HepG2 (cell line): Measurements from ENCODE around the gene CIAO2B. TPM values are rescaled to one million over a fixed set of nuclear protein-coding genes. Genes with fewer than 3 reads are reported as not detected.

Experiments
- ATAC-seq: fragments of 200-7000 bp; cut with Tn5 transposase; 3 replicates; pipeline ENCODE4 v1.9.1; 2020; ENCODE audit warnings: mild to moderate bottlenecking, moderate library complexity
- BruUV-seq: library from RNA; stranded (reverse); fragments of 400-500 nt; replicated peaks from 2 replicates; lab custom pipeline; 2021; lab: Mats Ljungman, UMichigan
- CTCF ChIA-PET: fragments of 300-600 bp; formaldehyde crosslinking; extraction: SDS; loops from one replicate; lab custom pipeline; 2021; ENCODE audit warnings: low total read pairs, inconsistent platforms, low intra/inter-chr PET ratio; lab: Yijun Ruan, JAX
- POLR2A ChIA-PET: fragments of 350-600 bp; sonication (Branson Sonifier 250); formaldehyde crosslinking; loops from one replicate; lab custom pipeline; 2020; ENCODE audit warnings: antibody characterized with exemption, inconsistent platforms; lab: Yijun Ruan, JAX
- DNase-seq: peaks from one replicate; pipeline ENCODE4 v3.0.0-alpha.2; 2015; ENCODE audit warnings: low spot score
- FAIRE-seq: peaks from 3 replicates; lab custom pipeline; 2011; peaks lifted over from hg19 to GRCh38; lab: Jason Lieb, UNC
- H2AFZ ChIP-seq: one replicate; pipeline ENCODE4 v1.6.1; 2011; ENCODE audit warnings: low read length, inconsistent platforms
- H3K27ac ChIP-seq: fragments of 300-600 bp; 3 replicates; pipeline ENCODE4 v1.8.0; 2011; ENCODE audit warnings: mixed run types, mild to moderate bottlenecking, mixed read lengths, low read length, inconsistent platforms; ENCODE audit not compliant: insufficient read depth; ENCODE audit errors: extremely low read length
- H3K27me3 ChIP-seq, 2 experiments: fragments of 200-600 bp in 1 of 2; 2 replicates in 1 of 2; 3 replicates in 1 of 2; pipeline versions ENCODE4 v1.6.0 to v1.8.0; 2011; ENCODE audit warnings: low read length in 2 of 2, mild to moderate bottlenecking in 2 of 2, moderate library complexity in 2 of 2, inconsistent platforms in 1 of 2; ENCODE audit not compliant: insufficient read depth in 2 of 2, control insufficient read depth in 1 of 2
- H3K36me3 ChIP-seq, 2 experiments: fragments of 200-600 bp in 1 of 2; replicated peaks in 1 of 2; 2 replicates in 1 of 2; 3 replicates in 1 of 2; pipeline versions ENCODE4 v1.5.1 to v1.8.0; 2011; ENCODE audit warnings: low read length in 2 of 2, inconsistent platforms in 1 of 2; ENCODE audit not compliant: insufficient read depth in 2 of 2, control insufficient read depth in 1 of 2
- H3K4me1 ChIP-seq: 2 replicates; pipeline ENCODE4 v1.5.1; 2012; ENCODE audit warnings: low read length, inconsistent platforms; ENCODE audit not compliant: insufficient read depth
- H3K4me2 ChIP-seq: 2 replicates; pipeline ENCODE4 v1.6.0; 2011; ENCODE audit warnings: low read depth, low read length, inconsistent platforms
- H3K4me3 ChIP-seq, 3 experiments: fragments of 200-600 bp in 1 of 3; sonication (generic), shearing (Covaris generic) in 1 of 3; replicated peaks in 1 of 3; 2 replicates each; pipeline ENCODE4 v1.5.1; 2011 to 2016; ENCODE audit warnings: low read length in 3 of 3, inconsistent platforms in 2 of 3, low read depth in 2 of 3, mild to moderate bottlenecking in 2 of 3, control low read depth in 1 of 3, mixed read lengths in 1 of 3; ENCODE audit not compliant: insufficient read depth in 1 of 3
- H3K79me2 ChIP-seq: one replicate; pipeline ENCODE4 v1.6.1; 2011; ENCODE audit warnings: low read length, inconsistent platforms; ENCODE audit not compliant: insufficient read depth
- H3K9ac ChIP-seq: 2 replicates; pipeline ENCODE4 v1.6.0; 2011; ENCODE audit warnings: mild to moderate bottlenecking, low read depth, low read length, inconsistent platforms; ENCODE audit not compliant: insufficient read depth
- H3K9me3 ChIP-seq: 2 replicates; pipeline ENCODE4 v1.5.1; 2012; ENCODE audit warnings: mild to moderate bottlenecking, low read length
- H4K20me1 ChIP-seq: 2 replicates; pipeline ENCODE4 v1.6.0; 2011; ENCODE audit warnings: inconsistent platforms, mild to moderate bottlenecking, low read length, moderate library complexity; ENCODE audit not compliant: insufficient read depth
- ATF4 ChIP-seq, 2 experiments: fragments of 450-650 bp in 1 of 2; sonication (generic) in 1 of 2; formaldehyde crosslinking; IDR thresholded peaks; 2 replicates each; pipeline versions ENCODE4 v1.5.0 to v1.8.0; 2020 to 2022; ENCODE audit warnings: mild to moderate bottlenecking in 1 of 2, missing genetic modification reagents in 1 of 2
- HNF1B ChIP-seq: sonication (generic); formaldehyde crosslinking; IDR thresholded peaks from 2 replicates; pipeline ENCODE4 v1.5.1; 2020; ENCODE audit warnings: mild to moderate bottlenecking, moderate library complexity, missing genetic modification reagents
- HNRNPLL ChIP-seq: fragments of 200-400 bp; formaldehyde crosslinking; IDR thresholded peaks from 2 replicates; pipeline ENCODE4 v1.6.1; 2017; ENCODE audit warnings: mild to moderate bottlenecking, low read depth, low read length; ENCODE audit not compliant: poor library complexity, severe bottlenecking
- HOXA3 ChIP-seq: sonication (generic); formaldehyde crosslinking; IDR thresholded peaks from 2 replicates; pipeline ENCODE4 v1.5.0; 2020; ENCODE audit warnings: missing genetic modification reagents
- KLF13 ChIP-seq: sonication (generic); formaldehyde crosslinking; IDR thresholded peaks from 2 replicates; pipeline ENCODE4 v1.4.0; 2020; ENCODE audit warnings: mild to moderate bottlenecking, missing genetic modification reagents
- MXI1 ChIP-seq: IDR thresholded peaks from 3 replicates; pipeline ENCODE4 v1.6.1; 2012; ENCODE audit warnings: low read depth, low read length, inconsistent platforms, borderline replicate concordance
- NFIC ChIP-seq: IDR thresholded peaks from 2 replicates; pipeline ENCODE4 v1.6.1; 2012; ENCODE audit warnings: mild to moderate bottlenecking, low read length, inconsistent platforms
- NR2F2 ChIP-seq: IDR thresholded peaks from 2 replicates; pipeline ENCODE4 v1.6.1; 2012; ENCODE audit warnings: low read depth, inconsistent platforms, borderline replicate concordance
- RAD21 ChIP-seq: fragments of 450-650 bp; formaldehyde crosslinking; IDR thresholded peaks from 2 replicates; pipeline ENCODE4 v1.5.0; 2020; ENCODE audit warnings: mild to moderate bottlenecking
- SNAI1 ChIP-seq: sonication (generic); formaldehyde crosslinking; IDR thresholded peaks from 2 replicates; pipeline ENCODE4 v1.5.0; 2020; ENCODE audit warnings: mild to moderate bottlenecking, missing genetic modification reagents, borderline replicate concordance
- SRF ChIP-seq: IDR thresholded peaks from 2 replicates; pipeline ENCODE4 v1.6.1; 2011; ENCODE audit warnings: mild to moderate bottlenecking, low read depth, low read length, moderate library complexity
- ZFAT ChIP-seq: sonication (generic); formaldehyde crosslinking; conservative IDR thresholded peaks from 2 replicates; pipeline ENCODE4 v1.8.1; 2023; ENCODE audit warnings: missing genetic modification reagents, inconsistent platforms
- ZFP91 ChIP-seq: sonication (generic); formaldehyde crosslinking; IDR thresholded peaks from 2 replicates; pipeline ENCODE4 v1.9.0; 2022; ENCODE audit warnings: missing genetic modification reagents, mild to moderate bottlenecking, borderline replicate concordance
- ZNF225 ChIP-seq: sonication (generic); formaldehyde crosslinking; IDR thresholded peaks from 2 replicates; pipeline ENCODE4 v1.4.0; 2020; ENCODE audit warnings: mild to moderate bottlenecking, missing genetic modification reagents
- ZNF326 ChIP-seq: sonication (generic); formaldehyde crosslinking; IDR thresholded peaks from 2 replicates; pipeline ENCODE4 v1.4.0; 2020; ENCODE audit warnings: missing genetic modification reagents, borderline replicate concordance
- ZNF329 ChIP-seq: sonication (generic); formaldehyde crosslinking; IDR thresholded peaks from 2 replicates; pipeline ENCODE4 v1.9.0; 2021; ENCODE audit warnings: low read depth, mild to moderate bottlenecking, missing genetic modification reagents
- ZNF510 ChIP-seq: sonication (generic); formaldehyde crosslinking; IDR thresholded peaks from 2 replicates; pipeline ENCODE4 v1.4.0; 2020; ENCODE audit warnings: low read depth, mild to moderate bottlenecking, missing genetic modification reagents
- ZNF619 ChIP-seq: sonication (generic); formaldehyde crosslinking; IDR thresholded peaks from 2 replicates; pipeline ENCODE4 v1.4.0; 2020; ENCODE audit warnings: mild to moderate bottlenecking, missing genetic modification reagents
- ZNF704 ChIP-seq: sonication (generic); formaldehyde crosslinking; IDR thresholded peaks from 2 replicates; pipeline ENCODE4 v1.8.1; 2023; ENCODE audit warnings: mild to moderate bottlenecking, inconsistent platforms, moderate library complexity, missing genetic modification reagents, borderline replicate concordance
- ZSCAN21 ChIP-seq: sonication (generic); formaldehyde crosslinking; IDR thresholded peaks from 2 replicates; pipeline ENCODE4 v1.8.0; 2022; ENCODE audit warnings: mild to moderate bottlenecking, missing genetic modification reagents, moderate library complexity, borderline replicate concordance
- WGBS: methylation state at CpG from one replicate; pipeline ENCODE4 v1.1.6; 2017; ENCODE audit warnings: low lambda C conversion rate; 5-methylcytosine and 5-hydroxymethylcytosine counted together
- in situ Hi-C: cut with HindIII; loops from 2 replicates; pipeline ENCODE4 v1.10.0; 2017; ENCODE audit warnings: low pct_unique_long_range_greater_than_20kb; ENCODE audit not compliant: extremely low pct_ligation_motif_present
- intact Hi-C: fragments of 100-400 bp; cut with micrococcal nuclease; formaldehyde crosslinking; loops from one replicate; pipeline ENCODE4 v1.10.0; 2022; ENCODE audit not compliant: unreplicated experiment
- polyA plus RNA-seq, 8 experiments: library from polyadenylated mRNA; depleted of rRNA in 3 of 8; stranded (reverse) in 7 of 8; unstranded in 1 of 8; fragments of >200 nt; fragmentation: Illumina TruSeq in 4 of 8; extraction: Trizol in 4 of 8; gene quantifications; 2 replicates each; pipeline versions ENCODE4 v1.2.1 to v1.2.3, GENCODE V29; 2011 to 2016; ENCODE audit warnings: low read depth in 4 of 8, missing spikeins in 1 of 8, mixed read lengths in 1 of 8; ENCODE audit not compliant: insufficient read depth in 1 of 8
- total RNA-seq, 5 experiments: library from RNA; depleted of rRNA; stranded (reverse); fragments of >200 nt; fragmentation: Illumina TruSeq; extraction: Trizol; gene quantifications; 2 replicates each; pipeline ENCODE4 v1.2.3, GENCODE V29; 2016; ENCODE audit warnings: low read depth in 1 of 5

The CIAO2B gene
- total and polyA plus RNA-seq, 2 of the 13 experiments (the other 11 are each of a cell fraction or from before 2014, with no cell fraction given), result 157 to 293 TPM

GRCh38 chr16:66917741-66918140 lies 16.5 kb downstream of the CIAO2B start:
- H4K20me1 ChIP-seq, result no peaks in the 10 kb centered on the region
- H3K4me3 ChIP-seq, result peak overlapping the region in 1 of 3 experiments; percentile 48; a peak in 1 of 6 replicates
- WGBS, result 4% methylated on average over 9 of the region's 9 CpGs
- no peak for DNase-seq
- CTCF ChIA-PET, result no interaction called here
- POLR2A ChIA-PET, result interaction anchor here (2.3 to 7.3 kb wide), 4 partner anchors 8 to 16 kb away, joined by 10 to 86 read pairs (median 13); partner anchors contain the start of gene CIAO2B
- peaks cover 0 to 4% of the 10 kb centered on the region in 2 experiments; a peak in 2 of 5 replicates for H3K27me3 ChIP-seq
- intact Hi-C loops, result no loop called here
- H3K79me2 ChIP-seq, result no peaks in the 10 kb centered on the region
- BruUV-seq, result no TSS peak
- no peak overlapping the region for H3K27ac ChIP-seq
- H2AFZ ChIP-seq, result no peak overlapping the region
- peak; percentile 40 for ATAC-seq
- H3K4me2 ChIP-seq, result peak overlapping the region; percentile 64
- H3K36me3 ChIP-seq, result no peaks in the 10 kb centered on the region
- H3K9me3 ChIP-seq, result no peaks in the 10 kb centered on the region
- FAIRE-seq, result no peak
- in situ Hi-C loops, result no loop called here
- no peak overlapping the region for H3K9ac ChIP-seq
- H3K4me1 ChIP-seq, result peaks cover 34% of the 10 kb centered on the region
- TF ChIP-seq ZNF326 (no peak), HNRNPLL (peak; percentile 18), HNF1B (CRISPR knock-in tag) (0 out of 2 replicates have a peak, but pooled peaks have one; percentile 8), KLF13 (CRISPR knock-in tag) (no peak), SNAI1 (CRISPR knock-in tag) (no peak), ZNF704 (CRISPR knock-in tag) (no peak), ZNF225 (CRISPR knock-in tag) (peak; percentile 69; the same call in 1 of the 2 replicates), ZNF510 (CRISPR knock-in tag) (no peak), HOXA3 (peak; percentile 41; the same call in 1 of the 2 replicates), ATF4 (CRISPR knock-in tag; IDR thresholded peaks at IDR 0.05) (no peak), ZNF329 (CRISPR knock-in tag) (no peak), ZFAT (CRISPR knock-in tag) (no peak), MXI1 (no peak), NR2F2 (no peak), ZNF619 (CRISPR knock-in tag) (0 out of 2 replicates have a peak, but pooled peaks have one; percentile 13), NFIC (no peak), ZFP91 (CRISPR knock-in tag) (peak; percentile 36; the same call in 1 of the 2 replicates), RAD21 (CRISPR knock-in tag) (no peak), SRF (no peak), ZSCAN21 (0 out of 2 replicates have a peak, but pooled peaks have one; percentile 38)
